Activated T-helper 17 cell treated with anti-CD3 and anti-CD28 coated beads, Interleukin-2, amount 50 U/mL, for 72 hours (primary cell): ENCODE measurements around the gene MVP. TPM values are rescaled to one million over a fixed set of nuclear protein-coding genes. Genes with fewer than 3 reads are reported as not detected.

ENCODE experiments used
- ATAC-seq: fragments of 150-1000 bp; cut with Tn5 transposase; replicated peaks from 2 replicates; pipeline ENCODE4 v1.10.0; 2021; ENCODE audit warnings: mild to moderate bottlenecking, moderate library complexity
- H3K27ac Mint-ChIP-seq: one replicate; pipeline ENCODE4 v1.8.0; 2022; ENCODE audit warnings: mixed read lengths
- H3K27me3 Mint-ChIP-seq: one replicate; pipeline ENCODE4 v1.8.0; 2022; ENCODE audit warnings: mixed read lengths
- H3K36me3 Mint-ChIP-seq: one replicate; pipeline ENCODE4 v1.8.0; 2022; ENCODE audit warnings: low read depth, mild to moderate bottlenecking, mixed read lengths
- H3K4me1 Mint-ChIP-seq: one replicate; pipeline ENCODE4 v1.8.0; 2022; ENCODE audit warnings: mixed read lengths
- H3K4me3 Mint-ChIP-seq: one replicate; pipeline ENCODE4 v1.8.0; 2022; ENCODE audit warnings: mild to moderate bottlenecking, mixed read lengths
- H3K9me3 Mint-ChIP-seq: one replicate; pipeline ENCODE4 v1.8.0; 2022; ENCODE audit warnings: mixed read lengths
- total RNA-seq, 2 donors: library from RNA; stranded (reverse); gene quantifications; one replicate each; pipeline ENCODE4 v1.2.3, GENCODE V29; 2022

MVP gene
- total RNA-seq, 2 donors from 2014 or later, result 101 to 133 TPM

- H3K27me3 Mint-ChIP-seq, result no peaks in the 10 kb centered on the region
- no peak for ATAC-seq
- peaks cover 65% of the 10 kb centered on the region for H3K36me3 Mint-ChIP-seq
- peaks cover 30% of the 10 kb centered on the region for H3K4me1 Mint-ChIP-seq
- no peaks in the 10 kb centered on the region for H3K9me3 Mint-ChIP-seq
- H3K4me3 Mint-ChIP-seq, result peak overlapping the region; percentile 97
- peak overlapping the region; percentile 98 for H3K27ac Mint-ChIP-seq
Measured at GRCh38 chr16:29808219-29808900, 11.9 kb upstream of the MVP start.

GRCh38 chr16:29809031-29809747 is 11.1 kb upstream of the MVP start:
- Mint-ChIP-seq H3K27ac (peak overlapping the region; percentile 98), H3K4me1 (peaks cover 29% of the 10 kb centered on the region), H3K9me3 (no peaks in the 10 kb centered on the region), H3K27me3 (no peaks in the 10 kb centered on the region), H3K36me3 (peaks cover 56% of the 10 kb centered on the region), H3K4me3 (peak overlapping the region; percentile 97)
- no peak for ATAC-seq

- Mint-ChIP-seq H3K4me3 (peak overlapping the region; percentile 97), H3K27ac (peak overlapping the region; percentile 86), H3K9me3 (no peaks in the 10 kb centered on the region), H3K4me1 (peaks cover 30% of the 10 kb centered on the region), H3K27me3 (no peaks in the 10 kb centered on the region), H3K36me3 (peaks cover 49% of the 10 kb centered on the region)
- no peak for ATAC-seq
Measured at GRCh38 chr16:29809850-29810698, 10.2 kb upstream of the MVP start.

GRCh38 chr16:29810699-29811169 is 9.5 kb upstream of the MVP start:
- Mint-ChIP-seq H3K4me3 (peak overlapping the region; percentile 97), H3K4me1 (peaks cover 30% of the 10 kb centered on the region), H3K27ac (peak overlapping the region; percentile 86), H3K36me3 (peaks cover 46% of the 10 kb centered on the region), H3K27me3 (no peaks in the 10 kb centered on the region), H3K9me3 (no peaks in the 10 kb centered on the region)
- no peak for ATAC-seq

- peak; percentile 65 for ATAC-seq
- Mint-ChIP-seq H3K27me3 (no peaks in the 10 kb centered on the region), H3K27ac (peak overlapping the region; percentile 86), H3K4me3 (peak overlapping the region; percentile 97), H3K4me1 (peaks cover 30% of the 10 kb centered on the region), H3K9me3 (no peaks in the 10 kb centered on the region), H3K36me3 (peaks cover 52% of the 10 kb centered on the region)
Measured at GRCh38 chr16:29811170-29811895, 8.9 kb upstream of the MVP start.

GRCh38 chr16:29811896-29812665 is 8.2 kb upstream of the MVP start, which contains the start of gene PRRT2:
TSS of gene PRRT2 (plus strand) at chr16:29812193. CDS start at chr16:29813055, 862 bp downstream.
- Mint-ChIP-seq H3K4me1 (peaks cover 30% of the 10 kb centered on the region), H3K36me3 (peaks cover 59% of the 10 kb centered on the region), H3K27me3 (no peaks in the 10 kb centered on the region), H3K9me3 (no peaks in the 10 kb centered on the region), H3K4me3 (peak within 1 kb of the TSS; percentile 97), H3K27ac (peak within 1 kb of the TSS; percentile 86)
- ATAC-seq, result no peak

- Mint-ChIP-seq H3K4me3 (peak overlapping the region; percentile 97), H3K27me3 (no peaks in the 10 kb centered on the region), H3K36me3 (peaks cover 59% of the 10 kb centered on the region), H3K4me1 (peaks cover 32% of the 10 kb centered on the region), H3K27ac (no peak overlapping the region), H3K9me3 (no peaks in the 10 kb centered on the region)
- no peak for ATAC-seq
Measured at GRCh38 chr16:29812754-29813643, 7.3 kb upstream of the MVP start.

GRCh38 chr16:29813644-29814562 is 6.4 kb upstream of the MVP start:
- peaks cover 59% of the 10 kb centered on the region for H3K36me3 Mint-ChIP-seq
- H3K4me3 Mint-ChIP-seq, result peak overlapping the region; percentile 99
- peaks cover 36% of the 10 kb centered on the region for H3K4me1 Mint-ChIP-seq
- no peaks in the 10 kb centered on the region for H3K9me3 Mint-ChIP-seq
- no peaks in the 10 kb centered on the region for H3K27me3 Mint-ChIP-seq
- no peak for ATAC-seq
- no peak overlapping the region for H3K27ac Mint-ChIP-seq

GRCh38 chr16:29814592-29814991 is 5.7 kb upstream of the MVP start:
- H3K4me1 Mint-ChIP-seq, result peaks cover 43% of the 10 kb centered on the region
- no peaks in the 10 kb centered on the region for H3K27me3 Mint-ChIP-seq
- ATAC-seq, result no peak
- H3K4me3 Mint-ChIP-seq, result peak overlapping the region; percentile 99
- H3K9me3 Mint-ChIP-seq, result no peaks in the 10 kb centered on the region
- H3K27ac Mint-ChIP-seq, result no peak overlapping the region
- H3K36me3 Mint-ChIP-seq, result peaks cover 59% of the 10 kb centered on the region

- no peaks in the 10 kb centered on the region for H3K27me3 Mint-ChIP-seq
- H3K36me3 Mint-ChIP-seq, result peaks cover 59% of the 10 kb centered on the region
- peaks cover 45% of the 10 kb centered on the region for H3K4me1 Mint-ChIP-seq
- ATAC-seq, result no peak
- peak overlapping the region; percentile 99 for H3K4me3 Mint-ChIP-seq
- H3K9me3 Mint-ChIP-seq, result no peaks in the 10 kb centered on the region
- peak overlapping the region; percentile 95 for H3K27ac Mint-ChIP-seq
Measured at GRCh38 chr16:29815032-29815721, 5.1 kb upstream of the MVP start.
